Measurements from ENCODE around the gene RNF220. TPM values are rescaled to one million over a fixed set of nuclear protein-coding genes. Genes with fewer than 3 reads are reported as not detected.

The RNF220 gene
- polyA plus RNA-seq, 1 donor from 2014 or later, result 142 TPM

- no peaks in the 10 kb centered on the region for H3K79me2 ChIP-seq (replicated peaks; ENCODE audit: insufficient read depth, low read length)
- H3K9ac ChIP-seq (ENCODE audit: low read length), result no peak overlapping the region
- H3K4me3 ChIP-seq (ENCODE audit: low read length), result no peak overlapping the region
- no peaks in the 10 kb centered on the region for H3K27me3 ChIP-seq (ENCODE audit: insufficient read depth, low read depth, low read length)
- H3F3A ChIP-seq (ENCODE audit: insufficient read depth, low read length, poor library complexity, severe bottlenecking), result no peaks in the 10 kb centered on the region
- TF ChIP-seq RAD21 (conservative IDR thresholded peaks at IDR 0.05) (no peak), SMC3 (conservative IDR thresholded peaks at IDR 0.05; ENCODE audit: poor library complexity) (no peak), EZH2 (IDR thresholded peaks at IDR 0.05; ENCODE audit: borderline replicate concordance, insufficient read depth, low read length, poor library complexity, severe bottlenecking) (no peak)
- TF ChIP-seq, protein P1, sequence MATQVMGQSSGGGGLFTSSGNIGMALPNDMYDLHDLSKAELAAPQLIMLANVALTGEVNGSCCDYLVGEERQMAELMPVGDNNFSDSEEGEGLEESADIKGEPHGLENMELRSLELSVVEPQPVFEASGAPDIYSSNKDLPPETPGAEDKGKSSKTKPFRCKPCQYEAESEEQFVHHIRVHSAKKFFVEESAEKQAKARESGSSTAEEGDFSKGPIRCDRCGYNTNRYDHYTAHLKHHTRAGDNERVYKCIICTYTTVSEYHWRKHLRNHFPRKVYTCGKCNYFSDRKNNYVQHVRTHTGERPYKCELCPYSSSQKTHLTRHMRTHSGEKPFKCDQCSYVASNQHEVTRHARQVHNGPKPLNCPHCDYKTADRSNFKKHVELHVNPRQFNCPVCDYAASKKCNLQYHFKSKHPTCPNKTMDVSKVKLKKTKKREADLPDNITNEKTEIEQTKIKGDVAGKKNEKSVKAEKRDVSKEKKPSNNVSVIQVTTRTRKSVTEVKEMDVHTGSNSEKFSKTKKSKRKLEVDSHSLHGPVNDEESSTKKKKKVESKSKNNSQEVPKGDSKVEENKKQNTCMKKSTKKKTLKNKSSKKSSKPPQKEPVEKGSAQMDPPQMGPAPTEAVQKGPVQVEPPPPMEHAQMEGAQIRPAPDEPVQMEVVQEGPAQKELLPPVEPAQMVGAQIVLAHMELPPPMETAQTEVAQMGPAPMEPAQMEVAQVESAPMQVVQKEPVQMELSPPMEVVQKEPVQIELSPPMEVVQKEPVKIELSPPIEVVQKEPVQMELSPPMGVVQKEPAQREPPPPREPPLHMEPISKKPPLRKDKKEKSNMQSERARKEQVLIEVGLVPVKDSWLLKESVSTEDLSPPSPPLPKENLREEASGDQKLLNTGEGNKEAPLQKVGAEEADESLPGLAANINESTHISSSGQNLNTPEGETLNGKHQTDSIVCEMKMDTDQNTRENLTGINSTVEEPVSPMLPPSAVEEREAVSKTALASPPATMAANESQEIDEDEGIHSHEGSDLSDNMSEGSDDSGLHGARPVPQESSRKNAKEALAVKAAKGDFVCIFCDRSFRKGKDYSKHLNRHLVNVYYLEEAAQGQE (IDR thresholded peaks at IDR 0.05; ENCODE audit: borderline replicate concordance), result no peak
- no peaks in the 10 kb centered on the region for H4K20me1 ChIP-seq (ENCODE audit: insufficient read depth)
- H2AFZ ChIP-seq (ENCODE audit: low read depth, low read length), result no peak overlapping the region
- H3K4me2 ChIP-seq (ENCODE audit: low read length), result no peak overlapping the region
- H3K9me2 ChIP-seq (ENCODE audit: insufficient read depth, low read length), result no peaks in the 10 kb centered on the region
- H3K27ac ChIP-seq (ENCODE audit: low read length), result no peak overlapping the region
- H3K9me3 ChIP-seq (ENCODE audit: low read length), result no peaks in the 10 kb centered on the region
- no peaks in the 10 kb centered on the region for H3K36me3 ChIP-seq (ENCODE audit: insufficient read depth, low read length)
Observed at GRCh38 chr1:44670751-44671640, 265.9 kb downstream of the RNF220 start.

DNA sequence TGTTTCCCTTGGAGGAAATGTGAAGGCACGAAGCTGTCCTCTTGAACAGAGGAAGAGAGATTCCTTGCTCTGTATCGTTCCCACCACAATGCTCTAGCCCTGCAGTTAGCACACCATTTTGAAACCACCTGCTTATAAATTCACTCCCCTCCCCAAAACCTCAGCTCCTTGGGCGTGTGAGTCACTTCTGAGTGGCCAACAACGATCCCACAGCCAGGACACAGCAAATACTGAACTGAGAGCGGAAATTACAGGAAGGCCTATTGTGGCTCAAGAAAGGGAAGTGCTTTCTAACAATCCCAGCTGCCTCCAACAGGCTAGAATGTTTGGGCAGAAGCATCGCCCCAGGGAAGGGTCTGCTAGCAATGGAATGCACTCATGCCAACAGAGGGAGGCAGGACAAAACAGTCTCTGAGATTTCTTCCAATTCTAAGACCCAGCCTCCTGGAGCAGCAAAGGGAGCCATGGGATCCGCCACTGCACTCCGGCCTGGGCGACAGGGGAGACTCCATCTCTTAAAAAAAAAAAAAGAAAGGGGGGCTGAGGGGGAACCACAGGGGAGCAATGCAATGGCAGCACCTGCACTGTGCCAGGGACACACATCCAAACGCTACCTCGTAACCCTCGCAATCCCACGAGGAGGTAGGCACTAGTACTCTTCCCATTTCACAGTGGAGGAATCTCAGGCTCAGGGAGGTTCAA is 267.4 kb downstream of the RNF220 start:
- no peak overlapping the region for H3K4me3 ChIP-seq (ENCODE audit: low read length)
- H4K20me1 ChIP-seq (ENCODE audit: insufficient read depth), result no peaks in the 10 kb centered on the region
- H2AFZ ChIP-seq (ENCODE audit: low read depth, low read length), result no peak overlapping the region
- H3K4me2 ChIP-seq (ENCODE audit: low read length), result no peak overlapping the region
- H3K27me3 ChIP-seq (ENCODE audit: insufficient read depth, low read depth, low read length), result no peaks in the 10 kb centered on the region
- H3K36me3 ChIP-seq (ENCODE audit: insufficient read depth, low read length), result no peaks in the 10 kb centered on the region
- no peaks in the 10 kb centered on the region for H3K9me3 ChIP-seq (ENCODE audit: low read length)
- no peaks in the 10 kb centered on the region for H3K79me2 ChIP-seq (replicated peaks; ENCODE audit: insufficient read depth, low read length)
- H3K27ac ChIP-seq (ENCODE audit: low read length), result no peak overlapping the region
- H3F3A ChIP-seq (ENCODE audit: insufficient read depth, low read length, poor library complexity, severe bottlenecking), result no peaks in the 10 kb centered on the region
- H3K9me2 ChIP-seq (ENCODE audit: insufficient read depth, low read length), result no peaks in the 10 kb centered on the region
- H3K9ac ChIP-seq (ENCODE audit: low read length), result no peak overlapping the region
- no peak for TF ChIP-seq SMC3 (conservative IDR thresholded peaks at IDR 0.05; ENCODE audit: poor library complexity)
- TF ChIP-seq EZH2 (IDR thresholded peaks at IDR 0.05; ENCODE audit: borderline replicate concordance, insufficient read depth, low read length, poor library complexity, severe bottlenecking), result no peak
- TF ChIP-seq POLR2AphosphoS5 (IDR thresholded peaks at IDR 0.05), result no peak
- TF ChIP-seq RAD21 (conservative IDR thresholded peaks at IDR 0.05), result no peak
- TF ChIP-seq MXI1 (conservative IDR thresholded peaks at IDR 0.05; ENCODE audit: poor library complexity, severe bottlenecking), result no peak
- TF ChIP-seq TAF1 (IDR thresholded peaks at IDR 0.05; ENCODE audit: low read depth), result no peak
- no peak for TF ChIP-seq EP300 (conservative IDR thresholded peaks at IDR 0.05; ENCODE audit: poor library complexity, severe bottlenecking)
- TF ChIP-seq, protein P1 (IDR thresholded peaks at IDR 0.05; ENCODE audit: borderline replicate concordance), result no peak
- TF ChIP-seq CTCF (IDR thresholded peaks at IDR 0.05; ENCODE audit: poor library complexity, severe bottlenecking), result no peak
